Kidney epithelial cell (primary cell): ENCODE data around the gene PPAN. TPM values are rescaled to one million over a fixed set of nuclear protein-coding genes. Genes with fewer than 3 reads are reported as not detected.

Experiments
- total RNA-seq: library from RNA; depleted of rRNA; stranded (reverse); fragments of >200 nt; gene quantifications from 2 replicates; pipeline ENCODE4 v1.2.3, GENCODE V29; 2015

The PPAN gene
- total RNA-seq, 1 donor from 2014 or later = 63.4 TPM

Other genes with a start within 250 kb of the PPAN start
- 15.8 and 18.0 TPM in 2 replicates for gene OLFM2, start 169.8 kb upstream of the PPAN start, total RNA-seq
- 0.79 and 1.3 TPM in 2 replicates for gene COL5A3, start 95.9 kb upstream of the PPAN start, total RNA-seq
- gene RDH8, start 92.9 kb upstream of the PPAN start, total RNA-seq = not detected in 2 replicates
- gene SHFL, start 20.0 kb upstream of the PPAN start, total RNA-seq = 32.1 and 35.3 TPM in 2 replicates
- 0.96 TPM in 1 of 2 replicates, not detected in the other for gene ANGPTL6, start 3.7 kb upstream of the PPAN start, total RNA-seq
- gene P2RY11, start 5.3 kb downstream of the PPAN start, total RNA-seq = 6.3 and 9.4 TPM in 2 replicates
- 321 and 329 TPM in 2 replicates for gene EIF3G, start 13.5 kb downstream of the PPAN start, total RNA-seq
- gene DNMT1, start 88.6 kb downstream of the PPAN start, total RNA-seq = 66.9 and 75.6 TPM in 2 replicates
- gene S1PR2, start 125.0 kb downstream of the PPAN start, total RNA-seq = 8.3 and 9.4 TPM in 2 replicates
- gene MRPL4, start 145.9 kb downstream of the PPAN start, total RNA-seq = 96.3 and 98.7 TPM in 2 replicates
- 155 TPM in 2 replicates for gene ICAM1, start 164.8 kb downstream of the PPAN start, total RNA-seq
- gene ICAM4, start 180.6 kb downstream of the PPAN start, total RNA-seq = 0.13 TPM in 1 of 2 replicates, not detected in the other
- gene ICAM5, start 183.6 kb downstream of the PPAN start, total RNA-seq = 0.38 and 3.8 TPM in 2 replicates
- gene ZGLP1, start 203.5 kb downstream of the PPAN start, total RNA-seq = 2.3 and 2.9 TPM in 2 replicates
- 43.5 and 73.5 TPM in 2 replicates for gene FDX2, start 209.7 kb downstream of the PPAN start, total RNA-seq
- gene RAVER1, start 227.2 kb downstream of the PPAN start, total RNA-seq = 32.9 and 45.6 TPM in 2 replicates
- gene ICAM3, start 233.3 kb downstream of the PPAN start, total RNA-seq = 4.7 and 6.8 TPM in 2 replicates